HG02588 (cell line): ENCODE results near the gene PACRG.

Source experiments
- ATAC-seq: cut with Tn5 transposase; IDR thresholded peaks from one replicate; pipeline ENCODE4 v1.9.1; 2021; ENCODE audit warnings: mild to moderate bottlenecking, moderate library complexity; ENCODE audit not compliant: unreplicated experiment

The PACRG gene

GRCh38 chr6:162773996-162774395, 46.2 kb downstream of the PACRG start:
- no peak for ATAC-seq

- ATAC-seq: no peak
These were observed 49.3 kb downstream of the PACRG start for GRCh38 chr6:162777091-162777490.

GRCh38 chr6:162778603-162779002, 50.8 kb downstream of the PACRG start:
- no peak for ATAC-seq

GRCh38 chr6:162785632-162786242, 58.0 kb downstream of the PACRG start:
- ATAC-seq: no peak

GRCh38 chr6:162798546-162799266, 70.9 kb downstream of the PACRG start:
- no peak for ATAC-seq

GRCh38 chr6:162814426-162814973, 86.7 kb downstream of the PACRG start:
- ATAC-seq: no peak

- no peak for ATAC-seq
These were observed 89.4 kb downstream of the PACRG start for GRCh38 chr6:162817196-162817595.

- ATAC-seq: no peak
These were observed 91.5 kb downstream of the PACRG start for GRCh38 chr6:162819284-162819683.

GRCh38 chr6:162821102-162821501, 93.3 kb downstream of the PACRG start:
- ATAC-seq: no peak

GRCh38 chr6:162825597-162825996, 97.8 kb downstream of the PACRG start:
- ATAC-seq: no peak

- ATAC-seq: no peak
These were observed 101.4 kb downstream of the PACRG start for GRCh38 chr6:162829013-162829742.

GRCh38 chr6:162833776-162834175, 106.0 kb downstream of the PACRG start:
- no peak for ATAC-seq

- no peak for ATAC-seq
These were observed 118.2 kb downstream of the PACRG start for GRCh38 chr6:162845972-162846371.

- no peak for ATAC-seq
These were observed 118.9 kb downstream of the PACRG start for GRCh38 chr6:162846723-162847122.

GRCh38 chr6:162849269-162849668, 121.5 kb downstream of the PACRG start:
- no peak for ATAC-seq

- no peak for ATAC-seq
These were observed 124.4 kb downstream of the PACRG start for GRCh38 chr6:162852192-162852591.

- ATAC-seq: no peak
These were observed 125.2 kb downstream of the PACRG start for GRCh38 chr6:162852840-162853577.

GRCh38 chr6:162854228-162854627, 126.5 kb downstream of the PACRG start:
- no peak for ATAC-seq

- no peak for ATAC-seq
These were observed 127.0 kb downstream of the PACRG start for GRCh38 chr6:162854734-162855191.

GRCh38 chr6:162856885-162857284, 129.1 kb downstream of the PACRG start:
- no peak for ATAC-seq

- no peak for ATAC-seq
These were observed 129.6 kb downstream of the PACRG start for GRCh38 chr6:162857326-162857725.
